Karpas-422 (cell line): ENCODE data around the gene KRTAP10-8. TPM values are rescaled to one million over a fixed set of nuclear protein-coding genes. Genes with fewer than 3 reads are reported as not detected.
"Not testable (repeated sequence)": the region's sequence is repeated elsewhere in the genome, so short reads cannot be mapped to it uniquely, and the experiment has no call there.

Experiments
- DNase-seq: peaks from one replicate; pipeline ENCODE4 v3.0.0-alpha.2; 2015
- H2AFZ ChIP-seq: fragments of 200-600 bp; sonication (generic); 2 replicates; pipeline ENCODE4 v1.6.1; 2014; ENCODE audit warnings: antibody characterized with exemption, low read length, mixed read lengths
- H3K27ac ChIP-seq: fragments of 200-600 bp; sonication (generic); 2 replicates; pipeline ENCODE4 v1.5.1; 2014; ENCODE audit warnings: mild to moderate bottlenecking, low read length, moderate library complexity
- H3K27me3 ChIP-seq: fragments of 200-600 bp; sonication (generic); 2 replicates; pipeline ENCODE4 v1.6.1; 2014; ENCODE audit warnings: low read length, mixed read lengths
- H3K36me3 ChIP-seq: fragments of 200-600 bp; sonication (generic); 2 replicates; pipeline ENCODE4 v1.6.1; 2014; ENCODE audit warnings: low read length, mixed read lengths; ENCODE audit not compliant: insufficient read depth
- H3K4me1 ChIP-seq: fragments of 200-600 bp; sonication (generic); 2 replicates; pipeline ENCODE4 v1.6.1; 2014; ENCODE audit warnings: mild to moderate bottlenecking, low read length, mixed read lengths
- H3K4me2 ChIP-seq: fragments of 200-600 bp; sonication (generic); 2 replicates; pipeline ENCODE4 v1.6.1; 2014; ENCODE audit warnings: low read length, low read depth, mild to moderate bottlenecking; ENCODE audit not compliant: poor library complexity, severe bottlenecking
- H3K4me3 ChIP-seq: fragments of 200-600 bp; sonication (generic); 2 replicates; pipeline ENCODE4 v1.5.1; 2014; ENCODE audit warnings: mild to moderate bottlenecking, antibody characterized with exemption, low read length, mixed read lengths
- H3K79me2 ChIP-seq: fragments of 200-600 bp; sonication (generic); 2 replicates; pipeline ENCODE4 v1.6.1; 2014; ENCODE audit warnings: mild to moderate bottlenecking, low read length, mixed read lengths
- H3K9ac ChIP-seq: fragments of 200-600 bp; sonication (generic); 2 replicates; pipeline ENCODE4 v1.6.0; 2014; ENCODE audit warnings: low read length
- H3K9me2 ChIP-seq: fragments of 200-600 bp; sonication (generic), shearing (Covaris generic); replicated peaks from 2 replicates; pipeline ENCODE4 v1.6.0; 2014; ENCODE audit warnings: mild to moderate bottlenecking, low read length, moderate library complexity; ENCODE audit not compliant: insufficient read depth
- H3K9me3 ChIP-seq: fragments of 300-700, 200-600 bp; sonication (generic); 2 replicates; pipeline ENCODE4 v1.6.1; 2014; ENCODE audit warnings: low read length, mixed read lengths
- H4K20me1 ChIP-seq: fragments of 200-600 bp; sonication (generic); 2 replicates; pipeline ENCODE4 v1.6.1; 2014; ENCODE audit warnings: mild to moderate bottlenecking, antibody characterized with exemption, low read length, low read depth; ENCODE audit not compliant: insufficient read depth
- total RNA-seq: library from RNA; depleted of rRNA; stranded (reverse); fragments of >200 nt; shearing (Covaris generic); gene quantifications from 2 replicates; pipeline ENCODE4 v1.2.3, GENCODE V29; 2014; ENCODE audit warnings: low replicate concordance

KRTAP10-8 gene
- total RNA-seq, 1 experiment from 2014 or later = not detected

- H3K27me3 ChIP-seq = no peaks in the 10 kb centered on the region
- no peak overlapping the region for H3K9ac ChIP-seq
- no peaks in the 10 kb centered on the region for H4K20me1 ChIP-seq
- H3K4me3 ChIP-seq = no peak overlapping the region
- DNase-seq = no peak
- no peaks in the 10 kb centered on the region for H3K36me3 ChIP-seq
- no peaks in the 10 kb centered on the region for H3K4me1 ChIP-seq
- H3K9me3 ChIP-seq = no peaks in the 10 kb centered on the region
- H3K4me2 ChIP-seq = no peak overlapping the region
- no peak overlapping the region for H3K27ac ChIP-seq
- H3K9me2 ChIP-seq = no peaks in the 10 kb centered on the region
- H2AFZ ChIP-seq = no peak overlapping the region
- no peaks in the 10 kb centered on the region for H3K79me2 ChIP-seq
These were observed 28.1 kb upstream of the KRTAP10-8 start for GRCh38 chr21:44583800-44584147.

- Histone ChIP-seq H3K27me3 (no peaks in the 10 kb centered on the region), H2AFZ (no peak overlapping the region), H3K9me3 (no peaks in the 10 kb centered on the region), H3K9ac (no peak overlapping the region), H3K27ac (no peak overlapping the region), H3K9me2 (no peaks in the 10 kb centered on the region), H3K4me2 (no peak overlapping the region), H3K4me1 (no peaks in the 10 kb centered on the region), H3K4me3 (no peak overlapping the region), H3K79me2 (no peaks in the 10 kb centered on the region), H3K36me3 (no peaks in the 10 kb centered on the region), H4K20me1 (no peaks in the 10 kb centered on the region)
- no peak for DNase-seq
These were observed 26.0 kb upstream of the KRTAP10-8 start for GRCh38 chr21:44585892-44586291.

DNA sequence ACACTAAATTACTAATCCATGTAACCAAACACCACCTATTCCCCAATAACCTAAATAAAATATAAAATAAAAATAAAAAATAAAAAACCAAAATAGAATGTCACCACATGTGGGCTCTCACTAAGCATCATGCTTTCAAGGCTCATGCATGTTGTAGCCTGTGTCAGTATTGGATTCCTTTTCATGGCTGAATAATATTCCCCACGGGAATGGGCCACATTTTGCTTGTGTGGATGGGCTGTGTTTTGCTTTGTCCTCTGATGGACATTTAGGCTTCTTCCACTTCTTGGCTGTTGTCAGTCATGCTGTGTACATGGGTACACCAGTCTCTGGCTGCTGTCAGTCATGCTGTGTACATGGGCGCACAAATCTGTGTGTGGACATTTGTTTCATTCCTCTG, 22.8 kb upstream of the KRTAP10-8 start:
- H3K9me3 ChIP-seq = no peaks in the 10 kb centered on the region
- no peak overlapping the region for H2AFZ ChIP-seq
- no peaks in the 10 kb centered on the region for H3K9me2 ChIP-seq
- no peak overlapping the region for H3K4me2 ChIP-seq
- no peaks in the 10 kb centered on the region for H4K20me1 ChIP-seq
- no peak overlapping the region for H3K4me3 ChIP-seq
- no peaks in the 10 kb centered on the region for H3K4me1 ChIP-seq
- H3K27me3 ChIP-seq = no peaks in the 10 kb centered on the region
- H3K9ac ChIP-seq = no peak overlapping the region
- H3K27ac ChIP-seq = no peak overlapping the region
- no peaks in the 10 kb centered on the region for H3K36me3 ChIP-seq
- H3K79me2 ChIP-seq = no peaks in the 10 kb centered on the region
- no peak for DNase-seq

- Histone ChIP-seq H3K27me3 (no peaks in the 10 kb centered on the region), H3K9me3 (no peaks in the 10 kb centered on the region), H3K4me3 (no peak overlapping the region), H4K20me1 (no peaks in the 10 kb centered on the region), H3K36me3 (no peaks in the 10 kb centered on the region), H3K27ac (no peak overlapping the region), H3K9me2 (no peaks in the 10 kb centered on the region), H3K79me2 (no peaks in the 10 kb centered on the region), H3K4me2 (no peak overlapping the region), H2AFZ (no peak overlapping the region), H3K4me1 (no peaks in the 10 kb centered on the region), H3K9ac (no peak overlapping the region)
- no peak for DNase-seq
These were observed 22.1 kb upstream of the KRTAP10-8 start for GRCh38 chr21:44589586-44590305.

GRCh38 chr21:44590311-44590721, 21.6 kb upstream of the KRTAP10-8 start:
- no peaks in the 10 kb centered on the region for H3K9me3 ChIP-seq
- H3K9me2 ChIP-seq = no peaks in the 10 kb centered on the region
- H3K4me3 ChIP-seq = no peak overlapping the region
- no peak overlapping the region for H3K4me2 ChIP-seq
- no peak overlapping the region for H3K27ac ChIP-seq
- H3K27me3 ChIP-seq = no peaks in the 10 kb centered on the region
- no peaks in the 10 kb centered on the region for H3K79me2 ChIP-seq
- no peak overlapping the region for H3K9ac ChIP-seq
- H3K4me1 ChIP-seq = no peaks in the 10 kb centered on the region
- DNase-seq = no peak
- H4K20me1 ChIP-seq = no peaks in the 10 kb centered on the region
- no peaks in the 10 kb centered on the region for H3K36me3 ChIP-seq
- H2AFZ ChIP-seq = no peak overlapping the region

GRCh38 chr21:44590897-44591800, 20.7 kb upstream of the KRTAP10-8 start:
- not testable (repeated sequence) for H3K9me2 ChIP-seq, H2AFZ ChIP-seq, H3K27me3 ChIP-seq, H3K4me2 ChIP-seq, H3K9me3 ChIP-seq, H3K27ac ChIP-seq, H3K9ac ChIP-seq, H3K4me3 ChIP-seq, H4K20me1 ChIP-seq, H3K36me3 ChIP-seq, H3K4me1 ChIP-seq, DNase-seq, H3K79me2 ChIP-seq

DNA sequence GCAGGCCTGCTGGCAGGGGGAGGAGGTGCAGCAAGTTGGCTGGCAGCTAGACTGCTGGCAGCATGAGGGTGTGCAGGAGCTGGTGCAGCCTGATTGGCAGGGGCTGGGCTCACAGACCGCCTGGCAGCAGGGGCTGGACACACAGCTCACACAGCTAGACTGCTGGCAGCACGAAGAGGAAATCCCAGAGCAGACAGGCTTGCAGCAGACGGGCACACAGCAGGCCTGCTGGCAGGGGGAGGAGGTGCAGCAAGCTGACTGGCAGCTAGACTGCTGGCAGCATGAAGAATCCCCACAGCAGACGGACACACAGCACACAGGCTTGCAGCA, 20.1 kb upstream of the KRTAP10-8 start:
- not testable (repeated sequence) for H3K79me2 ChIP-seq

DNA sequence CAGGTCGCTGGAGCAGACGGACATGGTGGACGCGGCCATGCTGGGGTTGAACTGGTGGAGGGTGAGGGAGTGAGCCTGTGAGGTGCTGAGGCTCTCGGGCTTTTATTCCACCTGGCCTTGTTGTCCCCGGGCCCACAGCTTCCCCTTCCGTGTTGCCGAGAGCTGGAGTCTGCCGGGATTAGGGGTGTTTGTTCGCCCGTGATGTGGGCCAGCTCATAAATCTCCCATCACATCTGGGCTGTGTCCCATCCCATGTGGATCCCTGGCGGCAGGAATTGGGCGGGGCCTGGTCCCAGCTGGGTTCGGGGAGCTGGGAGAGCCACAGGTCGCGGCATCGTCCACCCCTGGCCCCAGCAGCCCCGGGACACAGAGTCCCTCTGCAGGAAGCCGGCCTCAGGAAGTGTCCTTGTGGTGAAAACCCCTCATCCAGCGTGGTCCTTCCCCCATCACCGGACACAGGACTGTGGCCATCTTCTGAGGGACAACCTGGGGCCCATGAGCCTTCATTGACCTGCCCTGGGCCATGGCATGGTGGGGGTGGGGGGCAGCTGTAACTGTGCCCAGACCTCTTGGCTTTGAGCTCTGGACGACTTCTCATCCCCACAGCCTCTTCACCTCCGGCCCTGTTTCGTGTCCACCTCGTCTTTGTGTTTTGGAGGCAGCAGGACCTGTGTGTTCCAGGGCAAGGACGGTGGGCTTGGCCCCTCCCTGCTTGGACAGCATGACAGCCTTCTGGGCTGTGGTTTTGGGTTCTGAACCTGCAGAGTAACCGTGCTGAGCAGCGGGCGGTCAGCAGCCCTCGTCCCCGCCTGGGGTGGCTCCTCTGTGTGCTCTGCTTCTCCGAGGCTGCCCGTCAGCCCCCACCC, 19.2 kb upstream of the KRTAP10-8 start, which contains the start of gene KRTAP10-6:
Gene KRTAP10-6, minus strand, starts transcription at position 60 of the 866 bp plus-strand sequence. Its CDS starts 21 bp downstream, at position 39.
- DNase-seq = no peak
- H3K4me1 ChIP-seq = no peaks in the 10 kb centered on the region
- H3K9me2 ChIP-seq = no peaks in the 10 kb centered on the region
- no peak within 1 kb of the TSS for H3K27ac ChIP-seq
- no peaks in the 10 kb centered on the region for H4K20me1 ChIP-seq
- no peak within 1 kb of the TSS for H3K4me3 ChIP-seq
- H3K4me2 ChIP-seq = no peak within 1 kb of the TSS
- no peaks in the 10 kb centered on the region for H3K36me3 ChIP-seq
- H3K9ac ChIP-seq = no peak within 1 kb of the TSS
- no peaks in the 10 kb centered on the region for H3K27me3 ChIP-seq
- no peaks in the 10 kb centered on the region for H3K79me2 ChIP-seq
- H3K9me3 ChIP-seq = no peaks in the 10 kb centered on the region
- no peak within 1 kb of the TSS for H2AFZ ChIP-seq

More for the DNA sequence above, 20.1 kb upstream of the KRTAP10-8 start:
- not testable (repeated sequence) for H3K9me3 ChIP-seq, DNase-seq, H4K20me1 ChIP-seq, H3K27ac ChIP-seq, H3K36me3 ChIP-seq, H2AFZ ChIP-seq, H3K9me2 ChIP-seq, H3K4me2 ChIP-seq, H3K4me1 ChIP-seq, H3K4me3 ChIP-seq, H3K27me3 ChIP-seq, H3K9ac ChIP-seq
